Measurements from ENCODE around the gene CASZ1. TPM values are rescaled to one million over a fixed set of nuclear protein-coding genes. Genes with fewer than 3 reads are reported as not detected.

Gene CASZ1
- total RNA-seq, 1 donor from 2014 or later = 11.8 TPM

- TF ChIP-seq, protein P1, sequence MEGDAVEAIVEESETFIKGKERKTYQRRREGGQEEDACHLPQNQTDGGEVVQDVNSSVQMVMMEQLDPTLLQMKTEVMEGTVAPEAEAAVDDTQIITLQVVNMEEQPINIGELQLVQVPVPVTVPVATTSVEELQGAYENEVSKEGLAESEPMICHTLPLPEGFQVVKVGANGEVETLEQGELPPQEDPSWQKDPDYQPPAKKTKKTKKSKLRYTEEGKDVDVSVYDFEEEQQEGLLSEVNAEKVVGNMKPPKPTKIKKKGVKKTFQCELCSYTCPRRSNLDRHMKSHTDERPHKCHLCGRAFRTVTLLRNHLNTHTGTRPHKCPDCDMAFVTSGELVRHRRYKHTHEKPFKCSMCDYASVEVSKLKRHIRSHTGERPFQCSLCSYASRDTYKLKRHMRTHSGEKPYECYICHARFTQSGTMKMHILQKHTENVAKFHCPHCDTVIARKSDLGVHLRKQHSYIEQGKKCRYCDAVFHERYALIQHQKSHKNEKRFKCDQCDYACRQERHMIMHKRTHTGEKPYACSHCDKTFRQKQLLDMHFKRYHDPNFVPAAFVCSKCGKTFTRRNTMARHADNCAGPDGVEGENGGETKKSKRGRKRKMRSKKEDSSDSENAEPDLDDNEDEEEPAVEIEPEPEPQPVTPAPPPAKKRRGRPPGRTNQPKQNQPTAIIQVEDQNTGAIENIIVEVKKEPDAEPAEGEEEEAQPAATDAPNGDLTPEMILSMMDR (conservative IDR thresholded peaks at IDR 0.05; ENCODE audit: low read depth, low read length) = no peak
- H3K4me3 ChIP-seq (ENCODE audit: low read depth, low read length) = no peak overlapping the region
- no peak for DNase-seq (ENCODE audit: low read depth)
These were observed 24.9 kb upstream of the CASZ1 start for GRCh38 chr1:10821388-10821787.

DNA sequence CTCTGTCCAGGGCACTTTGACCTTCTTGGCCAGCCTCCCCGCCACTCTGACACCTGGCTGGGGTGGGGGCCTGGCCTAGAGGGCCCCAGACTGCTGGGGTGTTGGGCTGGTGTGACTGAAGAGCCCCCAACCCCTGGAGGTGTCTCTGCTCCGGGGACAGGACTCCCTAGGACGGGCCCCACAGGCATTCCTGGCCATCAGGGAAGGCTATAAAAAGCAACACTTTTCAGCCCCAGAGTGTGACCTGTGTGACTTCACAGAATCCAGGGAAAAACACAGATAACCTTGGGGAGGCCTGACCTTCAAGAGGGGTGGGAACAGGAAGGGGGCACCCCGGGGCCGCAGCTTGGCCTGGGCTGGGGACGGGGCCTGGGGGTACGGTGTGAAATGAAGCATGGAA, 24.0 kb upstream of the CASZ1 start:
- H3K4me3 ChIP-seq (ENCODE audit: low read depth, low read length) = no peak overlapping the region
- no peak for DNase-seq (ENCODE audit: low read depth)
- TF ChIP-seq, protein P1 (conservative IDR thresholded peaks at IDR 0.05; ENCODE audit: low read depth, low read length) = no peak

DNA sequence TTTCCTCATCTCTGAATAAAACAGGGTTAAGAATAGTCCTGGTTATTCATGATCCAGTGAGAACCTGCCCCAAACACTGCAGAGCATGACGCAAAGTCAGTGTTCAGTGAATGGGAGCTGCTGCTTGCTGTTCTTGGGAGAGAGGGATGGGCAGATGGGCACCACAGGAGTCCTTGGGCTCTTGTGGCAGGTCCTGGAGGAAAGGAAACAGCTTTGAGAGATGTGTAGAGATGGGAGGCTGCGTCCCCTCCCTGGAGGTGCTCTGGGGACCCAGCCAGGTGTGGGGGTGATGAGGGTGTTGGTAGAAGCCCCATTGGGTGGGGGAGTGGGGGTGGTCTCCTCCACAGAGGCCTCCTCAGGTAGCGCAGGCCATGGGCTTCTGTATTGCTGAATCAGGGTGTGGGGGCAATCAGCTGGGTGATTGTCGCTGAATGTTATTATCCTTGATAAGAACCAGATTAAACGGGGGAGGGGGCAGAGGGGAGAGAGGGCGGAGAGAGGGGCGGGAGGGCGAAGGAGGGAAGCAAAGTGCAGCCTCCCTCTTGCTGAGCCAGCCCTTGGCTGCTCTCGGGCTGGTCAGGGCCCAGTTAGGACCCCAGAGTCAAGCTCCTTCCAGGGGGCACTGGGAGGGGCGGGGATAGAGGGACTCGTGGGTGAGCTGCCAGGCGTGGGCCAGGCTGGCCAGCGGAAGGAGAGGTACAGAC, 22.9 kb upstream of the CASZ1 start:
- DNase-seq (ENCODE audit: low read depth) = no peak
- H3K4me3 ChIP-seq (ENCODE audit: low read depth, low read length) = no peak overlapping the region
- TF ChIP-seq, protein P1 (conservative IDR thresholded peaks at IDR 0.05; ENCODE audit: low read depth, low read length) = no peak

DNA sequence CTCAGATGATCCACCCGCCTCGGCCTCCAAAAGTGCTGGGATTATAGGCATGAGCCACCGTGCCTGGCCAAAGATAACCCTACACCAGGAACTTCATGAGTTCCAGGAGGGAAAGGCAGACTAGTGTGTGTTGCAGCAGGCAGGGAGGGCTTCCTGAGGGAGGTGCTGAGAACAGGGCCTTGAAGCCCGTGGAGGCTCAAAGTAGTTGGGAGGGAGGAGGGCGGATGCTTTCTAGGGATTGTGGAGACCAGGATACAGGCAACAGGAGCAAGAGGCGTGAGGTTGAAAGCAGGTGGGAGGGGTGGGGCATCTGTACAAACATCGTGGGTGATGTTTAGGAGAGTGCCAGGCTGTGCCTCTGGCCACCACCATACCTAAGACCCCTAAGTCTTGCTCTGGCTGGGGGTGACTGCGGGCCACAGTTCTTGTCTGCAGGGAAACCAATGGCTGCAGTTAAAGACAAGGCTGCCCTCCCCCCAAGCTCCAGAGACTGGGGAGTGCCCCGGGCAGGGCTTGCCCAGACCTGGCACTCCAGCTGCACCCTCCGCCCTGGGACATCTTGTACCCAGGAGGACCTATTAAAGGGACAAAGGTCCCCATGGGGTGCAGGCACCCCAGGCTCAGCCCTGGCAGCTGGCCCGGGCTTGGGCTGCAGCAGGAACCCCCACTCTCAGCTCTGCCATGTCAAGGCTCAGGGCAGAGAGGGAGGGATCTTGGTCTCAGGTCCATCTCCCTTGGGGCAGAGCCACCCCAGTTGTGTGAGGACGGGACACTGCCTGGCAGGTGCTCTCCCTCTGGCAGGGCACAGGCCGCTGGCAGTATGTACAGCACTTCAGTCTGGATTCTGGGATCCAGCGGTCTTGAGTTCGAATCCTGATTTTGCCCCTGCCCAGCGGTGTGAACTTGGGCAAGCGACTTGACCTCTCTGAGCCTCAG, 22.1 kb upstream of the CASZ1 start:
- TF ChIP-seq, protein P1 (conservative IDR thresholded peaks at IDR 0.05; ENCODE audit: low read depth, low read length) = no peak
- no peak for DNase-seq (ENCODE audit: low read depth)
- H3K4me3 ChIP-seq (ENCODE audit: low read depth, low read length) = no peak overlapping the region

DNA sequence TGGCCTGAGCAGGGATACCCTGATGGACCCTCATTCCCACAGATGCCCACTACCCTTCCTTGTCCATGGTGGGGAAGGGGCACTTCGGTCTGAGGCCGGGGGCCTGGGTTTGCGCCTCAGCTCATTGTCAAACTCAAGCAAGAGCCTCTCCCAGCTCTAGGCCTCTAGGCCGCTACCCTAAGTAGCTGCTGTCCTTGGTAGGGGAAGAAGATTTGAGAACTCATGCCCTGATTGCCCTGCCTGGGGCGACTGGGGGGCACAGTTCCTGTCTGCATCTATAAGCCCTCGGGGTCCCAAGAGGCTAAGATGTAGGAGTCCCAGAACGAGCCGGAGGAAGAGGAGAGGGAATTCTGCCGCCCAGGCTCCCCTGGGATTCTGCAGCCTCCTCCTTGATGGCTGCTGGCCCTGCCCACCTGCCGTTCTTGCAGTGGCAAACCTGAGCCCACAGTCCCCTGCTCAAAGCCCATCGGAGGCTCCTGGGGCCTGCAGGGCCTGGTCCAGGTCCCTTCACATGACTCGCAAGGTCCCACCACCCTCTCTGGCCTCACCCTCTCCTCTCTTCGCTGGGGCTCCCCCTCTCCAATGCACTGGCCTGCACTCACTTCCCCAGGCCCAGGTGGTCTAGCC, 20.4 kb upstream of the CASZ1 start:
- H3K4me3 ChIP-seq (ENCODE audit: low read depth, low read length) = no peak overlapping the region
- no peak for DNase-seq (ENCODE audit: low read depth)
- TF ChIP-seq, protein P1 (conservative IDR thresholded peaks at IDR 0.05; ENCODE audit: low read depth, low read length) = no peak

DNA sequence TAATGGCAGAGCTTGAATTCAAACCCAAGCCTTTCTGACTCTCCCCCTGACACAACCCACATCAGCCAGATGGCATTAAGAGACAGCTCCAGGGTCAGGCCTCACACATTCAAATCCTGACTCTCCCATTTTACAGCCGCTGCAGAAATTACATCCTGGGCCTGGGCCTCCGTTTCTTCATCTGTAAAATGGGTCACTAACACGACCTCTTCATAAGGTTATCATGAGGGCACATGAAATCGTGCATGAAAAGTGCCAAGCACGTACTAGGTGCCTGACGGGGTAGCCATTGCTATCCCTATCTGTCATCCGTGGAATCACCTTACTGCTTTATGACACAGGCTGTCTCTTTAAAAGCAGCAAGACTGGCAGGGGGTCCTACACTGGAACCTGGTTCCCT, 19.8 kb upstream of the CASZ1 start:
- no peak for DNase-seq (ENCODE audit: low read depth)
- TF ChIP-seq, protein P1 (conservative IDR thresholded peaks at IDR 0.05; ENCODE audit: low read depth, low read length) = no peak
- H3K4me3 ChIP-seq (ENCODE audit: low read depth, low read length) = no peak overlapping the region

Measured in epithelial cell of proximal tubule (primary cell).